NCI-H2081 (cell line): ENCODE results near the gene SATL1.
A peak's percentile ranks its signal among the peaks of the same experiment; 100 is the strongest.
"Not testable (repeated sequence)": the region's sequence is repeated elsewhere in the genome, so short reads cannot be mapped to it uniquely, and the experiment has no call there.

Experiments used
- DNase-seq, 2 experiments: peaks; one replicate each; lab custom pipeline; 2025; lab: John Stamatoyannopoulos, UW

SATL1 gene

GRCh38 chrX:85111347-85111746 lies 132.2 kb downstream of the SATL1 start:
- peak; percentile 4 to 11 for DNase-seq

- peak in 1 of 2 experiments; percentile 25 for DNase-seq
Measured at GRCh38 chrX:85109235-85109634, 134.3 kb downstream of the SATL1 start.

DNA sequence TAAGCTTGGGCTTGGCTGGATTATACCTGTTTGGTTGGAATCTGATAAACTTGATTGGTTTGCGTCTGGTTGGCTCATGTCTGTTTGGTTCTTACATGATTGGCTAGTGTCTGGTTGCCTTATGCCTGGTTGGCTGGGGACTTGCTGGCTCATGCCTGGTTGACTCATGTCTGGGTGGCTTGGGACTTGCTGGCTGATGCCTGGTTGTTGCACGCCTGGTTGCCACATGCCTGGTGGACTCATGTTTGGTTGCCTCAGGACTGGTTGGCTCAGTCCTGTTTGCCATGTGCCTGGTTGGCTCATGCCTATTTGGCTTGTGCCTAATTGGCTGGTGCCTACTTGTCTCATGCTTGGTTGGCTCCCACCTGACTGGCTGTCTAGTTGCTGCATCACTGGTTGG lies 135.4 kb downstream of the SATL1 start:
- no peak for DNase-seq

- DNase-seq: no peak
Measured at GRCh38 chrX:85107407-85107806, 136.2 kb downstream of the SATL1 start.

GRCh38 chrX:85089321-85089840 lies 154.2 kb downstream of the SATL1 start:
- no peak for DNase-seq

- DNase-seq: peak; percentile 13 to 38
Measured at GRCh38 chrX:85084770-85085393, 158.7 kb downstream of the SATL1 start.

DNA sequence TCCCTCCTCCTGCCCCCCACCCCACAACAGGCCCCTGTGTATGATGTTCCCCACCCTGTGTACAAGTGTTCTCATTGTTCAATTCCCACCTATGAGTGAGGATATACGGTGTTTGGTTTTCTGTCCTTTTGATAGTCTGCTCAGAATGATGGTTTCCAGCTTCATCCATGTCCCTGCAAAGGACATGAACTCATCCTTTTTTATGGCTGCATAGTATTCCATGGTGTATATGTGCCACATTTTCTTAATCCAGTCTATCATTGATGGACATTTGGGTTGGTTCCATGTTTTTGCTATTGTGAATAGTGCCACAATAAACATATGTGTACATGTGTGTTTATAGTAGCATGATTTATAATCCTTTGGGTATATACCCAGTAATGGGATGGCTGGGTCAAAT lies 166.3 kb downstream of the SATL1 start:
- DNase-seq: not testable (repeated sequence)

- DNase-seq: no peak
Measured at GRCh38 chrX:85065512-85066198, 177.9 kb downstream of the SATL1 start.

DNA sequence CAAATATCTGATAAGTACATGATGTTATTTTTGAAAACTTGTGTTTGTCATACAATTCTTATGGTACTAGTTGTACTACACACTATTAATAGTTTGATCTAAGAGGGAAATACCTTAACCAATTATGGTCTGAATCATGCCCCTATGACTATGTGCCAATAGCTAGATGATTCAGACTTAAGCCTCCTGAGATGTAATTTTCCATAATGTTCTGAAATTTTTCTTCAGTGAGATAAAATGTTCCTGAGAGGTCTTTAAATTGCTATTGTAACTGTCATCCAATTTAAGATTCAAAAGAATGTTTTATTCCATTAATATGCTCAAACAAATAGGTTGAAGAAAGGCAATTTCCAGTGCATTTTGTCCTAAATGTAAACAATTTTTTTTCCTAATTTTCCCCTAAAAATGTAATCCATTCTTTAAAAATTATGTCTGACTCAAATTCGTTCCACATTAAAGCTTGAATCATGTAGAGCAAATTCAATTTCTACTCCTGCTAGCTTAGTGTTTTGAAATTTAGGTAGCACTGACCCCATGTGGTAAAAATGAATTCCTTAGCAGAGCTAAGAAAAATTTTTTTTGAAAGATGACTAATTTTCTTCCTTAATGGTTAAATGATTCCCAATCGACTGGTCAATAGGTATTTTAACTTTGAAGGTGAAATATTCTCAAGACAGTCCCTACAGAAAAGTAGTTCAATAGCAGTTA lies 190.8 kb downstream of the SATL1 start:
- DNase-seq: no peak

- no peak for DNase-seq
Measured at GRCh38 chrX:85052205-85052604, 191.4 kb downstream of the SATL1 start.

- DNase-seq: no peak
Measured at GRCh38 chrX:85051627-85052026, 192.0 kb downstream of the SATL1 start.
